WTC11 (cell line): ENCODE measurements around the gene GPR63. TPM values are rescaled to one million over a fixed set of nuclear protein-coding genes. Genes with fewer than 3 reads are reported as not detected.

Source experiments
- CREB1 ChIP-seq: sonication (generic); formaldehyde crosslinking; IDR thresholded peaks from 2 replicates; pipeline ENCODE4 v1.8.0; 2023; ENCODE audit warnings: mild to moderate bottlenecking, missing genetic modification reagents
- E2F4 ChIP-seq: sonication (generic); formaldehyde crosslinking; IDR thresholded peaks from 2 replicates; pipeline ENCODE4 v1.8.1; 2022; ENCODE audit warnings: low read depth, mild to moderate bottlenecking, moderate library complexity, missing genetic modification reagents, borderline replicate concordance
- ESRRA ChIP-seq: sonication (generic); formaldehyde crosslinking; IDR thresholded peaks from 2 replicates; pipeline ENCODE4 v1.8.1; 2022; ENCODE audit warnings: mild to moderate bottlenecking, missing genetic modification reagents, borderline replicate concordance
- JAZF1 ChIP-seq: fragments of 250-450 bp; sonication (Bioruptor Pico); IDR thresholded peaks from 2 replicates; pipeline ENCODE4 v1.9.0; 2021; ENCODE audit warnings: moderate library complexity, mild to moderate bottlenecking, inconsistent platforms
- OVOL2 ChIP-seq: fragments of 250-450 bp; sonication (Bioruptor Pico); IDR thresholded peaks from 2 replicates; pipeline ENCODE4 v1.9.0; 2021; ENCODE audit warnings: mild to moderate bottlenecking, borderline replicate concordance
- SMAD3 ChIP-seq: sonication (generic); formaldehyde crosslinking; IDR thresholded peaks from 2 replicates; pipeline ENCODE4 v1.8.0; 2022; ENCODE audit warnings: missing genetic modification reagents, mild to moderate bottlenecking, borderline replicate concordance
- total RNA-seq: library from RNA; stranded (reverse); gene quantifications from 3 replicates; pipeline ENCODE4 v1.2.3, GENCODE V29; 2021
- TF ChIP-seq, protein P1 (sequence below): sonication (generic); formaldehyde crosslinking; IDR thresholded peaks from 2 replicates; pipeline ENCODE4 v1.8.1; 2023; ENCODE audit warnings: mild to moderate bottlenecking, missing genetic modification reagents, moderate library complexity
- TF ChIP-seq, protein P2 (sequence below): fragments of 250-450 bp; sonication (Bioruptor Pico); IDR thresholded peaks from 2 replicates; pipeline ENCODE4 v1.9.0; 2021; ENCODE audit warnings: mild to moderate bottlenecking

Gene GPR63
- total RNA-seq, 1 experiment from 2014 or later, result 7.8 TPM

- TF ChIP-seq, protein P1, sequence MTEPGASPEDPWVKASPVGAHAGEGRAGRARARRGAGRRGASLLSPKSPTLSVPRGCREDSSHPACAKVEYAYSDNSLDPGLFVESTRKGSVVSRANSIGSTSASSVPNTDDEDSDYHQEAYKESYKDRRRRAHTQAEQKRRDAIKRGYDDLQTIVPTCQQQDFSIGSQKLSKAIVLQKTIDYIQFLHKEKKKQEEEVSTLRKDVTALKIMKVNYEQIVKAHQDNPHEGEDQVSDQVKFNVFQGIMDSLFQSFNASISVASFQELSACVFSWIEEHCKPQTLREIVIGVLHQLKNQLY (CRISPR knock-in tag), result no peak
- TF ChIP-seq OVOL2 (CRISPR knock-in tag) (no peak), E2F4 (no peak), CREB1 (CRISPR knock-in tag) (no peak), JAZF1 (CRISPR knock-in tag) (no peak), SMAD3 (CRISPR knock-in tag) (no peak), ESRRA (CRISPR knock-in tag) (no peak)
- TF ChIP-seq, protein P2, sequence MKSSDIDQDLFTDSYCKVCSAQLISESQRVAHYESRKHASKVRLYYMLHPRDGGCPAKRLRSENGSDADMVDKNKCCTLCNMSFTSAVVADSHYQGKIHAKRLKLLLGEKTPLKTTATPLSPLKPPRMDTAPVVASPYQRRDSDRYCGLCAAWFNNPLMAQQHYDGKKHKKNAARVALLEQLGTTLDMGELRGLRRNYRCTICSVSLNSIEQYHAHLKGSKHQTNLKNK (CRISPR knock-in tag), result no peak
Measured at GRCh38 chr6:96749891-96750290, 87.4 kb downstream of the GPR63 start (continued).

Other genes with a start within 250 kb of the GPR63 start
- 59.2 to 75.8 TPM (median 66.3 TPM) in 3 replicates for gene NDUFAF4, start 60.4 kb upstream of the GPR63 start, total RNA-seq
- 0.30 to 0.57 TPM (median 0.52 TPM) in 3 replicates for gene KLHL32, start 87.3 kb upstream of the GPR63 start, total RNA-seq